K562 (cell line): ENCODE data around the gene CFAP58. TPM values are rescaled to one million over a fixed set of nuclear protein-coding genes. Genes with fewer than 3 reads are reported as not detected.

Experiments used
- ESRRB ChIP-seq: fragments of 250-450 bp; sonication (Bioruptor Pico); IDR thresholded peaks from 2 replicates; pipeline ENCODE4 v1.5.0; 2020; ENCODE audit warnings: mild to moderate bottlenecking, moderate library complexity, borderline replicate concordance
- JUND ChIP-seq, 2 experiments: IDR thresholded peaks; 2 replicates in 1 of 2; 3 replicates in 1 of 2; pipeline ENCODE4 v1.6.1; 2011; ENCODE audit warnings: borderline replicate concordance in 2 of 2, low read depth in 2 of 2, low read length in 2 of 2, improper control_type of control experiment in 1 of 2, missing biosample characterization in 1 of 2, missing genetic modification characterization in 1 of 2, missing genetic modification reagents in 1 of 2
- ZBTB5 ChIP-seq: fragments of 450-650 bp; IDR thresholded peaks from 2 replicates; pipeline ENCODE4 v1.6.1; 2017; ENCODE audit warnings: antibody characterized with exemption
- ZHX1 ChIP-seq: fragments of 150-350 bp; conservative IDR thresholded peaks from 2 replicates; pipeline ENCODE4 v1.6.1; 2014; ENCODE audit warnings: low read length
- polyA plus RNA-seq, 8 experiments: library from polyadenylated mRNA; depleted of rRNA in 4 of 8; stranded (reverse) in 5 of 8; unstranded in 3 of 8; fragments of >200 nt; fragmentation: Nextera tagmentation in 2 of 8; fragmentation: Illumina TruSeq in 1 of 8; extraction: Ambion mirVana in 2 of 8; extraction: Trizol in 1 of 8; gene quantifications; 2 replicates each; pipeline versions ENCODE4 v1.2.1 to v1.2.3, GENCODE V29; 2011 to 2014; ENCODE audit warnings: inconsistent platforms in 1 of 8, missing spikeins in 1 of 8
- total RNA-seq, 7 experiments: library from RNA; depleted of rRNA in 6 of 7; stranded (reverse); fragments of >200 nt in 6 of 7; fragmentation: Illumina TruSeq in 2 of 7; extraction: Trizol in 2 of 7; gene quantifications; 2 replicates each; pipeline versions ENCODE4 v1.2.1 to v1.2.3, GENCODE V29; 2011 to 2021; ENCODE audit warnings: low replicate concordance in 1 of 7

Gene CFAP58
- total and polyA plus RNA-seq, 9 of the 15 experiments (the other 6 are each of a cell fraction or from before 2014, with no cell fraction given), result 0.08 to 2.0 (median 0.71) TPM

- no peak for TF ChIP-seq ZBTB5
- no peak for TF ChIP-seq ZHX1
- no peak for TF ChIP-seq JUND (IDR thresholded peaks at IDR 0.05; ENCODE audit: borderline replicate concordance, low read depth, low read length)
- no peak for TF ChIP-seq JUND (tag; IDR thresholded peaks at IDR 0.05; ENCODE audit: borderline replicate concordance, low read depth, low read length)
- no peak for TF ChIP-seq ESRRB
Observed at GRCh38 chr10:104472957-104473745, 119.5 kb downstream of the CFAP58 start (continued).
